Measurements from ENCODE around the gene NDUFB6. TPM values are rescaled to one million over a fixed set of nuclear protein-coding genes. Genes with fewer than 3 reads are reported as not detected.

Gene NDUFB6
- total RNA-seq (21.8 and 35.5 TPM in 2 replicates), polyA plus RNA-seq (60.9 and 82.2 TPM in 2 replicates), polyA minus RNA-seq (ENCODE audit: low replicate concordance) (4.4 and 5.6 TPM in 2 replicates)
- 79.7 and 87.3 TPM in 2 replicates for polyA plus RNA-seq (2012)

GRCh38 chr9:32572900-32573523, at the start of gene NDUFB6:
Gene NDUFB6 (minus strand): TSS chr9:32573159. CDS start chr9:32573060, 99 bp downstream.
- Histone ChIP-seq H3K79me2 (ENCODE audit: control insufficient read depth, insufficient read depth, low read length) (peaks cover 34% of the 10 kb centered on the region), H3K36me3 (ENCODE audit: control insufficient read depth, insufficient read depth, low read length) (peaks cover 4% of the 10 kb centered on the region), H3K4me3 (replicated peaks in 1 of 4; ENCODE audit: control extremely low read depth in 1 of 4, insufficient read depth in 1 of 4, low read depth in 3 of 4, low read length in 4 of 4) (peak within 1 kb of the TSS; percentile 87 to 98 (median 96)), H3K27ac (ENCODE audit: insufficient read depth, low read length) (peak within 1 kb of the TSS; percentile 70), H3K4me2 (ENCODE audit: extremely low read depth, insufficient read depth, low read length) (peak within 1 kb of the TSS; percentile 98), H2AFZ (ENCODE audit: low read length) (peak within 1 kb of the TSS; percentile 95), H3K9me3 (ENCODE audit: control insufficient read depth, insufficient read depth, low read depth, low read length) (no peaks in the 10 kb centered on the region), H3K4me1 (ENCODE audit: control insufficient read depth, extremely low read depth, insufficient read depth, low read length) (no peaks in the 10 kb centered on the region), H4K20me1 (ENCODE audit: control insufficient read depth, extremely low read depth, insufficient read depth, low read length) (no peaks in the 10 kb centered on the region), H3K9ac (ENCODE audit: insufficient read depth, low read length) (peak within 1 kb of the TSS; percentile 69), H3K27me3 (ENCODE audit: control insufficient read depth, insufficient read depth, low read length) (no peaks in the 10 kb centered on the region)
- DNase-seq (ENCODE audit: low read depth in 2 of 2) = peak; percentile 93 to 94
- TF ChIP-seq CTCF (conservative IDR thresholded peaks at IDR 0.05 in 1 of 2, IDR thresholded peaks at IDR 0.05 in 1 of 2; ENCODE audit: low read depth in 1 of 2, low read length in 2 of 2) (no peak), EZH2 (IDR thresholded peaks at IDR 0.05; ENCODE audit: low read length, missing control alignments) (no peak)

GRCh38 chr9:32618261-32618660, 45.3 kb upstream of the NDUFB6 start:
- Histone ChIP-seq H2AFZ (ENCODE audit: low read length) (no peak overlapping the region), H4K20me1 (ENCODE audit: control insufficient read depth, extremely low read depth, insufficient read depth, low read length) (no peaks in the 10 kb centered on the region), H3K36me3 (ENCODE audit: control insufficient read depth, insufficient read depth, low read length) (no peaks in the 10 kb centered on the region), H3K79me2 (ENCODE audit: control insufficient read depth, insufficient read depth, low read length) (no peaks in the 10 kb centered on the region), H3K4me2 (ENCODE audit: extremely low read depth, insufficient read depth, low read length) (no peak overlapping the region), H3K27me3 (ENCODE audit: control insufficient read depth, insufficient read depth, low read length) (no peaks in the 10 kb centered on the region), H3K4me3 (replicated peaks in 1 of 4; ENCODE audit: control extremely low read depth in 1 of 4, insufficient read depth in 1 of 4, low read depth in 3 of 4, low read length in 4 of 4) (no peak overlapping the region), H3K27ac (ENCODE audit: insufficient read depth, low read length) (no peak overlapping the region), H3K9ac (ENCODE audit: insufficient read depth, low read length) (no peak overlapping the region), H3K4me1 (ENCODE audit: control insufficient read depth, extremely low read depth, insufficient read depth, low read length) (no peaks in the 10 kb centered on the region), H3K9me3 (ENCODE audit: control insufficient read depth, insufficient read depth, low read depth, low read length) (no peaks in the 10 kb centered on the region)
- no peak for DNase-seq (ENCODE audit: low read depth in 2 of 2)
- TF ChIP-seq CTCF (conservative IDR thresholded peaks at IDR 0.05 in 1 of 2, IDR thresholded peaks at IDR 0.05 in 1 of 2; ENCODE audit: low read depth in 1 of 2, low read length in 2 of 2) (no peak), EZH2 (IDR thresholded peaks at IDR 0.05; ENCODE audit: low read length, missing control alignments) (no peak)

- Histone ChIP-seq H3K36me3 (ENCODE audit: control insufficient read depth, insufficient read depth, low read length) (no peaks in the 10 kb centered on the region), H3K4me2 (ENCODE audit: extremely low read depth, insufficient read depth, low read length) (no peak overlapping the region), H3K27me3 (ENCODE audit: control insufficient read depth, insufficient read depth, low read length) (no peaks in the 10 kb centered on the region), H2AFZ (ENCODE audit: low read length) (no peak overlapping the region), H3K4me1 (ENCODE audit: control insufficient read depth, extremely low read depth, insufficient read depth, low read length) (no peaks in the 10 kb centered on the region), H3K9me3 (ENCODE audit: control insufficient read depth, insufficient read depth, low read depth, low read length) (no peaks in the 10 kb centered on the region), H4K20me1 (ENCODE audit: control insufficient read depth, extremely low read depth, insufficient read depth, low read length) (no peaks in the 10 kb centered on the region), H3K79me2 (ENCODE audit: control insufficient read depth, insufficient read depth, low read length) (no peaks in the 10 kb centered on the region), H3K4me3 (replicated peaks in 1 of 4; ENCODE audit: control extremely low read depth in 1 of 4, insufficient read depth in 1 of 4, low read depth in 3 of 4, low read length in 4 of 4) (no peak overlapping the region), H3K9ac (ENCODE audit: insufficient read depth, low read length) (no peak overlapping the region), H3K27ac (ENCODE audit: insufficient read depth, low read length) (no peak overlapping the region)
- DNase-seq (ENCODE audit: low read depth in 2 of 2) = no peak
- TF ChIP-seq EZH2 (IDR thresholded peaks at IDR 0.05; ENCODE audit: low read length, missing control alignments) (no peak), CTCF (conservative IDR thresholded peaks at IDR 0.05 in 1 of 2, IDR thresholded peaks at IDR 0.05 in 1 of 2; ENCODE audit: low read depth in 1 of 2, low read length in 2 of 2) (no peak)
These were observed 33.9 kb upstream of the NDUFB6 start for GRCh38 chr9:32606811-32607210.

Data from fibroblast of lung (primary cell).